ENCODE measurements around the gene TUBA4A. TPM values are rescaled to one million over a fixed set of nuclear protein-coding genes. Genes with fewer than 3 reads are reported as not detected.

Gene TUBA4A
- total and polyA plus RNA-seq, 10 of the 15 experiments (the other 5 are each of a cell fraction or from before 2014, with no cell fraction given) = 58.2 to 325 (median 134) TPM

DNA sequence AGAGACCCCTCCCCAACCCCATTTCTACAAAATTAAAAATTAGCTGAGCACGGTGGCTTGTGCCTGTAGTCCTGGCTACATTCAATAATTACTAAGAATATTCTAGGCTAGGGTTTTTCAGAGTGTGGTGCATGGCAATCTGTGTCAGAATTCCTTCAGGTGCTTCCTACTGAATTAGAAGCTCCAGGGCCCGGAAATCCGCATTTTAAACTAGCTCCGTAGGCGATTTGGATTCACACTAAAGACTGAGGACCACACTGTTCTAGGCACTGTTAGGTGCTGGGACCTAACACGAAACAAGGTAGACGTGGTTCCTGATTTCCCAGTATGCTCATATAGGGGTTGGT, 47.8 kb downstream of the TUBA4A start (continued):
- no peak for TF ChIP-seq ZNF592 (IDR thresholded peaks at IDR 0.05)
- no peak for TF ChIP-seq SMC3 (IDR thresholded peaks at IDR 0.05; ENCODE audit: borderline replicate concordance, low read length)
- TF ChIP-seq ATF7 (IDR thresholded peaks at IDR 0.05; ENCODE audit: low read depth) = no peak
- no peak for TF ChIP-seq FOXK2 (IDR thresholded peaks at IDR 0.05)

DNA sequence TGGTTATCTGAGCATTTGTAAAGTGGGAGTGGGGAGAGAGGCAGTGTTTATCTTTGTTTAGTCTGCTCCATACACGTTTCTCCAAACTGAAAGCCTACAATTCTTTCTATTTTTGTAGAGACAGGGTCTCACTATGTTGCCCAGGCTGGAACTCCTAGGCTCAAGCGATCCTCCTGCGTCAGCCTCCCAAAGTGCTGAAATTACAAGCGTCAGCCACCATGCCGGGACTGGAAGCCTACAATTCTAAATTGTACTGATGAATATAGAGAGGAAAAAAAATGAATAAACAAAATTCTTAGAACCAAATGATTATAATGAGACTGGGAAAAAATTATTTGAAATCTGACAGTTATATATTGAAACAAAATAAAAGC, 48.6 kb downstream of the TUBA4A start:
- WGBS (ENCODE audit: insufficient coverage, insufficient replicate concordance, low lambda C conversion rate, missing lambda C conversion rate) = 90% methylated on average over 5 of the region's 5 CpGs
- no peak for FAIRE-seq
- no peaks in the 10 kb centered on the region for H4K20me1 ChIP-seq (ENCODE audit: control insufficient read depth, insufficient read depth)
- no TSS peak for BruUV-seq (replicated peaks)
- H3K9ac ChIP-seq (ENCODE audit: control insufficient read depth, insufficient read depth, low read length) = no peak overlapping the region
- intact Hi-C loops (cut with micrococcal nuclease; ENCODE audit: unreplicated experiment) (loop anchor here (5.0 kb wide), 1 partner anchor 72 kb away; the partner anchor contains the start of gene DNAJB2), in situ Hi-C loops (cut with MboI) (loop anchor here (5.0 kb wide), 1 partner anchor 33 kb away; the partner anchor contains the start of gene SLC23A3)
- H2AFZ ChIP-seq (ENCODE audit: control insufficient read depth, low read depth, low read length) = no peak overlapping the region
- ATAC-seq = no peak
- H3K4me3 ChIP-seq = no peak overlapping the region
- no peak overlapping the region for H3K27ac ChIP-seq (ENCODE audit: control insufficient read depth, insufficient read depth)
- POLR2A ChIA-PET = interaction anchor here (0.9 to 2.8 kb wide), 2 partner anchors 30 to 95 kb away, joined by 3 to 47 read pairs; partner anchors contain the start of gene CNPPD1
- H3K9me3 ChIP-seq (replicated peaks; ENCODE audit: control insufficient read depth, insufficient read depth, low read length) = no peaks in the 10 kb centered on the region
- no peak overlapping the region for H3K4me2 ChIP-seq (ENCODE audit: control insufficient read depth, insufficient read depth)
- peaks cover 8% of the 10 kb centered on the region for H3K4me1 ChIP-seq (ENCODE audit: control insufficient read depth, insufficient read depth, low read length)
- H3K79me2 ChIP-seq (ENCODE audit: control insufficient read depth, insufficient read depth, low read length) = no peaks in the 10 kb centered on the region; the same call in 1 of the 2 replicates
- RAD21 ChIA-PET (ENCODE audit: unreplicated experiment) = interaction anchor here (2.1 kb wide), 1 partner anchor 89 kb away, joined by 13 read pairs; no protein-coding TSS in a partner anchor
- CTCF ChIA-PET = no interaction called here
- no peaks in the 10 kb centered on the region; a peak in 1 of 4 replicates for H3K36me3 ChIP-seq (ENCODE audit: control insufficient read depth in 2 of 2, insufficient read depth in 2 of 2, low read length in 1 of 2)
- SMC1A ChIA-PET (ENCODE audit: uncharacterized antibody, unreplicated experiment) = no interaction called here
- H3K27me3 ChIP-seq (replicated peaks in 1 of 2; ENCODE audit: control insufficient read depth in 2 of 2, insufficient read depth in 2 of 2, low read length in 1 of 2) = no peaks in the 10 kb centered on the region
- DNase-seq (ENCODE audit: low read depth, low spot score) = no peak
- TF ChIP-seq GATAD2B (conservative IDR thresholded peaks at IDR 0.05; ENCODE audit: low read depth) (no peak), RB1 (IDR thresholded peaks at IDR 0.05; ENCODE audit: borderline replicate concordance) (no peak), SUZ12 (IDR thresholded peaks at IDR 0.05; ENCODE audit: unreplicated experiment) (no peak), MEF2A (IDR thresholded peaks at IDR 0.05; ENCODE audit: insufficient read depth, low read depth, low read length) (no peak), SPI1 (IDR thresholded peaks at IDR 0.05; ENCODE audit: borderline replicate concordance, insufficient read depth, low read depth, low read length) (no peak), STAT1 (conservative IDR thresholded peaks at IDR 0.05) (no peak), CREM (IDR thresholded peaks at IDR 0.05; ENCODE audit: low read depth) (no peak)
- TF ChIP-seq, protein P1, sequence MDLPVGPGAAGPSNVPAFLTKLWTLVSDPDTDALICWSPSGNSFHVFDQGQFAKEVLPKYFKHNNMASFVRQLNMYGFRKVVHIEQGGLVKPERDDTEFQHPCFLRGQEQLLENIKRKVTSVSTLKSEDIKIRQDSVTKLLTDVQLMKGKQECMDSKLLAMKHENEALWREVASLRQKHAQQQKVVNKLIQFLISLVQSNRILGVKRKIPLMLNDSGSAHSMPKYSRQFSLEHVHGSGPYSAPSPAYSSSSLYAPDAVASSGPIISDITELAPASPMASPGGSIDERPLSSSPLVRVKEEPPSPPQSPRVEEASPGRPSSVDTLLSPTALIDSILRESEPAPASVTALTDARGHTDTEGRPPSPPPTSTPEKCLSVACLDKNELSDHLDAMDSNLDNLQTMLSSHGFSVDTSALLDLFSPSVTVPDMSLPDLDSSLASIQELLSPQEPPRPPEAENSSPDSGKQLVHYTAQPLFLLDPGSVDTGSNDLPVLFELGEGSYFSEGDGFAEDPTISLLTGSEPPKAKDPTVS (IDR thresholded peaks at IDR 0.05; ENCODE audit: low read depth, low read length) = no peak
- TF ChIP-seq, protein P2, sequence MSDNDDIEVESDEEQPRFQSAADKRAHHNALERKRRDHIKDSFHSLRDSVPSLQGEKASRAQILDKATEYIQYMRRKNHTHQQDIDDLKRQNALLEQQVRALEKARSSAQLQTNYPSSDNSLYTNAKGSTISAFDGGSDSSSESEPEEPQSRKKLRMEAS (IDR thresholded peaks at IDR 0.05; ENCODE audit: low read depth, low read length) = no peak
- TF ChIP-seq, protein P3, sequence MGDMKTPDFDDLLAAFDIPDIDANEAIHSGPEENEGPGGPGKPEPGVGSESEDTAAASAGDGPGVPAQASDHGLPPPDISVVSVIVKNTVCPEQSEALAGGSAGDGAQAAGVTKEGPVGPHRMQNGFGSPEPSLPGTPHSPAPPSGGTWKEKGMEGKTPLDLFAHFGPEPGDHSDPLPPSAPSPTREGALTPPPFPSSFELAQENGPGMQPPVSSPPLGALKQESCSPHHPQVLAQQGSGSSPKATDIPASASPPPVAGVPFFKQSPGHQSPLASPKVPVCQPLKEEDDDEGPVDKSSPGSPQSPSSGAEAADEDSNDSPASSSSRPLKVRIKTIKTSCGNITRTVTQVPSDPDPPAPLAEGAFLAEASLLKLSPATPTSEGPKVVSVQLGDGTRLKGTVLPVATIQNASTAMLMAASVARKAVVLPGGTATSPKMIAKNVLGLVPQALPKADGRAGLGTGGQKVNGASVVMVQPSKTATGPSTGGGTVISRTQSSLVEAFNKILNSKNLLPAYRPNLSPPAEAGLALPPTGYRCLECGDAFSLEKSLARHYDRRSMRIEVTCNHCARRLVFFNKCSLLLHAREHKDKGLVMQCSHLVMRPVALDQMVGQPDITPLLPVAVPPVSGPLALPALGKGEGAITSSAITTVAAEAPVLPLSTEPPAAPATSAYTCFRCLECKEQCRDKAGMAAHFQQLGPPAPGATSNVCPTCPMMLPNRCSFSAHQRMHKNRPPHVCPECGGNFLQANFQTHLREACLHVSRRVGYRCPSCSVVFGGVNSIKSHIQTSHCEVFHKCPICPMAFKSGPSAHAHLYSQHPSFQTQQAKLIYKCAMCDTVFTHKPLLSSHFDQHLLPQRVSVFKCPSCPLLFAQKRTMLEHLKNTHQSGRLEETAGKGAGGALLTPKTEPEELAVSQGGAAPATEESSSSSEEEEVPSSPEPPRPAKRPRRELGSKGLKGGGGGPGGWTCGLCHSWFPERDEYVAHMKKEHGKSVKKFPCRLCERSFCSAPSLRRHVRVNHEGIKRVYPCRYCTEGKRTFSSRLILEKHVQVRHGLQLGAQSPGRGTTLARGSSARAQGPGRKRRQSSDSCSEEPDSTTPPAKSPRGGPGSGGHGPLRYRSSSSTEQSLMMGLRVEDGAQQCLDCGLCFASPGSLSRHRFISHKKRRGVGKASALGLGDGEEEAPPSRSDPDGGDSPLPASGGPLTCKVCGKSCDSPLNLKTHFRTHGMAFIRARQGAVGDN (IDR thresholded peaks at IDR 0.05) = no peak

Data from GM12878 (cell line).